Adipocyte (in vitro differentiated cells): ENCODE measurements around the gene MRPS14.

Experiments used
- DNase-seq: peaks from one replicate; pipeline ENCODE4 v3.0.0-alpha.2; 2015; ENCODE audit warnings: low read depth
- H3K27me3 ChIP-seq: replicated peaks from 2 replicates; pipeline ENCODE4 v1.7.0; 2013; ENCODE audit warnings: mild to moderate bottlenecking, low read length, moderate library complexity; ENCODE audit not compliant: control insufficient read depth, insufficient read depth
- H3K36me3 ChIP-seq: 2 replicates; pipeline ENCODE4 v1.7.0; 2013; ENCODE audit warnings: low read length, mild to moderate bottlenecking, moderate library complexity; ENCODE audit not compliant: control insufficient read depth, insufficient read depth, severe bottlenecking
- H3K4me1 ChIP-seq: 2 replicates; pipeline ENCODE4 v1.7.0; 2013; ENCODE audit warnings: mild to moderate bottlenecking, low read length, moderate library complexity; ENCODE audit not compliant: control insufficient read depth, insufficient read depth
- H3K4me3 ChIP-seq: 2 replicates; pipeline ENCODE4 v1.7.0; 2013; ENCODE audit warnings: mild to moderate bottlenecking, low read length, moderate library complexity
- H3K9ac ChIP-seq: 2 replicates; pipeline ENCODE4 v1.7.0; 2013; ENCODE audit warnings: mild to moderate bottlenecking, low read length, moderate library complexity
- H3K9me3 ChIP-seq: 2 replicates; pipeline ENCODE4 v1.7.0; 2013; ENCODE audit warnings: mild to moderate bottlenecking, low read length, moderate library complexity; ENCODE audit not compliant: control insufficient read depth

MRPS14 gene

GRCh38 chr1:174982971-174983689, 40.1 kb downstream of the MRPS14 start:
- Histone ChIP-seq H3K9me3 (no peaks in the 10 kb centered on the region), H3K27me3 (no peaks in the 10 kb centered on the region), H3K4me3 (no peak overlapping the region), H3K36me3 (no peaks in the 10 kb centered on the region), H3K4me1 (no peaks in the 10 kb centered on the region), H3K9ac (no peak overlapping the region)
- DNase-seq, result peak; percentile 83

GRCh38 chr1:174976436-174977108, 46.7 kb downstream of the MRPS14 start:
- peak; percentile 60 for DNase-seq
- no peaks in the 10 kb centered on the region for H3K9me3 ChIP-seq
- H3K36me3 ChIP-seq, result no peaks in the 10 kb centered on the region
- H3K9ac ChIP-seq, result peak overlapping the region; percentile 17
- H3K27me3 ChIP-seq, result no peaks in the 10 kb centered on the region
- peaks cover 18% of the 10 kb centered on the region for H3K4me1 ChIP-seq
- peak overlapping the region; percentile 56 for H3K4me3 ChIP-seq

GRCh38 chr1:174975764-174976163, 47.5 kb downstream of the MRPS14 start:
- no peaks in the 10 kb centered on the region for H3K27me3 ChIP-seq
- peaks cover 18% of the 10 kb centered on the region for H3K4me1 ChIP-seq
- H3K4me3 ChIP-seq, result no peak overlapping the region
- H3K9ac ChIP-seq, result no peak overlapping the region
- no peak for DNase-seq
- H3K36me3 ChIP-seq, result no peaks in the 10 kb centered on the region
- H3K9me3 ChIP-seq, result no peaks in the 10 kb centered on the region

- H3K9ac ChIP-seq, result no peak overlapping the region
- no peaks in the 10 kb centered on the region for H3K36me3 ChIP-seq
- no peak overlapping the region for H3K4me3 ChIP-seq
- no peak for DNase-seq
- no peaks in the 10 kb centered on the region for H3K27me3 ChIP-seq
- no peaks in the 10 kb centered on the region for H3K9me3 ChIP-seq
- H3K4me1 ChIP-seq, result peaks cover 18% of the 10 kb centered on the region
Measured at GRCh38 chr1:174974711-174975119, 48.5 kb downstream of the MRPS14 start.

- H3K36me3 ChIP-seq, result no peaks in the 10 kb centered on the region
- no peak overlapping the region for H3K4me3 ChIP-seq
- DNase-seq, result no peak
- no peaks in the 10 kb centered on the region for H3K27me3 ChIP-seq
- H3K9ac ChIP-seq, result no peak overlapping the region
- H3K9me3 ChIP-seq, result no peaks in the 10 kb centered on the region
- H3K4me1 ChIP-seq, result peaks cover 27% of the 10 kb centered on the region
Measured at GRCh38 chr1:174971902-174972301, 51.3 kb downstream of the MRPS14 start.

- no peaks in the 10 kb centered on the region for H3K9me3 ChIP-seq
- no peak overlapping the region for H3K4me3 ChIP-seq
- DNase-seq, result no peak
- H3K4me1 ChIP-seq, result peaks cover 25% of the 10 kb centered on the region
- H3K27me3 ChIP-seq, result no peaks in the 10 kb centered on the region
- H3K9ac ChIP-seq, result no peak overlapping the region
- no peaks in the 10 kb centered on the region for H3K36me3 ChIP-seq
Measured at GRCh38 chr1:174971466-174971865, 51.8 kb downstream of the MRPS14 start.

GRCh38 chr1:174969977-174970376, 53.2 kb downstream of the MRPS14 start:
- Histone ChIP-seq H3K27me3 (no peaks in the 10 kb centered on the region), H3K36me3 (no peaks in the 10 kb centered on the region), H3K4me3 (no peak overlapping the region), H3K9me3 (no peaks in the 10 kb centered on the region), H3K4me1 (peaks cover 30% of the 10 kb centered on the region), H3K9ac (no peak overlapping the region)
- DNase-seq, result no peak

GRCh38 chr1:174968750-174969244, 54.4 kb downstream of the MRPS14 start:
- Histone ChIP-seq H3K4me1 (peaks cover 42% of the 10 kb centered on the region), H3K36me3 (no peaks in the 10 kb centered on the region)
- peak; percentile 73 for DNase-seq

GRCh38 chr1:174967845-174968705, 55.1 kb downstream of the MRPS14 start:
- Histone ChIP-seq H3K4me1 (peaks cover 45% of the 10 kb centered on the region), H3K9ac (no peak overlapping the region), H3K36me3 (no peaks in the 10 kb centered on the region), H3K4me3 (no peak overlapping the region), H3K27me3 (no peaks in the 10 kb centered on the region), H3K9me3 (no peaks in the 10 kb centered on the region)
- DNase-seq, result no peak

More at GRCh38 chr1:174968750-174969244, 54.4 kb downstream of the MRPS14 start:
- H3K4me3 ChIP-seq, result no peak overlapping the region
- H3K27me3 ChIP-seq, result no peaks in the 10 kb centered on the region
- no peak overlapping the region for H3K9ac ChIP-seq
- no peaks in the 10 kb centered on the region for H3K9me3 ChIP-seq

- H3K36me3 ChIP-seq, result no peaks in the 10 kb centered on the region
- peak overlapping the region; percentile 43 for H3K4me3 ChIP-seq
- H3K4me1 ChIP-seq, result peaks cover 45% of the 10 kb centered on the region
- H3K9ac ChIP-seq, result no peak overlapping the region
- peak; percentile 73 for DNase-seq
- no peaks in the 10 kb centered on the region for H3K27me3 ChIP-seq
- no peaks in the 10 kb centered on the region for H3K9me3 ChIP-seq
Measured at GRCh38 chr1:174966008-174966572, 57.1 kb downstream of the MRPS14 start.
